ENCODE results near the gene RBBP6.

RBBP6 gene

GRCh38 chr16:24524855-24525677, 14.3 kb upstream of the RBBP6 start:
- DNase-seq (ENCODE audit: low spot score): no peak

GRCh38 chr16:24525970-24526559, 13.3 kb upstream of the RBBP6 start:
- DNase-seq (ENCODE audit: low spot score): no peak
- no peak for FAIRE-seq

More at GRCh38 chr16:24524855-24525677, 14.3 kb upstream of the RBBP6 start:
- FAIRE-seq: no peak

- no peak for FAIRE-seq
- DNase-seq (ENCODE audit: low spot score): no peak
Observed at GRCh38 chr16:24526701-24527495, 12.5 kb upstream of the RBBP6 start.

GRCh38 chr16:24531166-24531565, 8.2 kb upstream of the RBBP6 start:
- DNase-seq (ENCODE audit: low spot score) (no peak), FAIRE-seq (no peak)

- FAIRE-seq (no peak), DNase-seq (ENCODE audit: low spot score) (no peak)
Observed at GRCh38 chr16:24534620-24535019, 4.7 kb upstream of the RBBP6 start.

GRCh38 chr16:24535827-24536226, 3.5 kb upstream of the RBBP6 start:
- no peak for DNase-seq (ENCODE audit: low spot score)
- FAIRE-seq: no peak

GRCh38 chr16:24536671-24537070, 2.7 kb upstream of the RBBP6 start:
- no peak for FAIRE-seq
- no peak for DNase-seq (ENCODE audit: low spot score)

- FAIRE-seq (no peak), DNase-seq (ENCODE audit: low spot score) (no peak)
Observed at GRCh38 chr16:24537474-24538337, 1.7 kb upstream of the RBBP6 start.

GRCh38 chr16:24538756-24539294, 541 bp upstream of the RBBP6 start:
- peak; percentile 64 for DNase-seq (ENCODE audit: low spot score)
- no peak for FAIRE-seq

GRCh38 chr16:24539850-24540601, 660 bp downstream of the RBBP6 start:
- DNase-seq (ENCODE audit: low spot score) (no peak), FAIRE-seq (no peak)

- FAIRE-seq: no peak
Observed at GRCh38 chr16:24540602-24541210, 1.3 kb downstream of the RBBP6 start.

GRCh38 chr16:24541233-24541933, 2.0 kb downstream of the RBBP6 start:
- FAIRE-seq: no peak
- DNase-seq (ENCODE audit: low spot score): no peak

More at GRCh38 chr16:24540602-24541210, 1.3 kb downstream of the RBBP6 start:
- DNase-seq (ENCODE audit: low spot score): peak; percentile 6

- FAIRE-seq: no peak
- DNase-seq (ENCODE audit: low spot score): no peak
Observed at GRCh38 chr16:24543949-24544348, 4.6 kb downstream of the RBBP6 start.

- DNase-seq (ENCODE audit: low spot score): no peak
- FAIRE-seq: no peak
Observed at GRCh38 chr16:24544640-24545039, 5.3 kb downstream of the RBBP6 start.

GRCh38 chr16:24550295-24550694, 10.9 kb downstream of the RBBP6 start:
- FAIRE-seq (no peak), DNase-seq (ENCODE audit: low spot score) (no peak)

GRCh38 chr16:24552705-24553246, 13.4 kb downstream of the RBBP6 start:
- no peak for DNase-seq (ENCODE audit: low spot score)
- no peak for FAIRE-seq

- FAIRE-seq (no peak), DNase-seq (ENCODE audit: low spot score) (no peak)
Observed at GRCh38 chr16:24553983-24554382, 14.6 kb downstream of the RBBP6 start.

GRCh38 chr16:24555346-24555872, 16.0 kb downstream of the RBBP6 start:
- FAIRE-seq: no peak
- no peak for DNase-seq (ENCODE audit: low spot score)

- no peak for FAIRE-seq
Observed at GRCh38 chr16:24562811-24563210, 23.4 kb downstream of the RBBP6 start.

More at GRCh38 chr16:24562811-24563210, 23.4 kb downstream of the RBBP6 start:
- no peak for DNase-seq (ENCODE audit: low spot score)

Data from RCC 7860 (cell line).